CD8-positive, alpha-beta memory T cell (primary cell): ENCODE measurements around the gene DSN1. TPM values are rescaled to one million over a fixed set of nuclear protein-coding genes. Genes with fewer than 3 reads are reported as not detected.

Source experiments
- CTCF ChIA-PET: fragments of 350-600 bp; sonication (Branson Sonifier 250); formaldehyde crosslinking; loops from one replicate; lab custom pipeline; 2021; ENCODE audit warnings: antibody characterized with exemption; lab: Charles Lee
- POLR2A ChIA-PET: fragments of 350-600 bp; sonication (Branson Sonifier 250); formaldehyde crosslinking; loops from one replicate; lab custom pipeline; 2021; ENCODE audit warnings: antibody characterized with exemption; lab: Charles Lee
- DNase-seq, 5 donors: peaks; one replicate each; pipeline versions ENCODE4 v3.0.0 to v3.0.0-alpha.2; 2020 to 2022; ENCODE audit warnings: mixed read lengths in 1 of 5
- H3K27ac ChIP-seq: one replicate; pipeline ENCODE4 v1.7.0; 2013; ENCODE audit warnings: low read depth, mild to moderate bottlenecking, low read length, moderate library complexity
- H3K27me3 ChIP-seq: 2 replicates; pipeline ENCODE4 v1.7.0; 2013; ENCODE audit warnings: low read length, mild to moderate bottlenecking; ENCODE audit not compliant: insufficient read depth, poor library complexity, severe bottlenecking
- H3K36me3 ChIP-seq: 2 replicates; pipeline ENCODE4 v1.7.0; 2013; ENCODE audit warnings: mild to moderate bottlenecking, low read length, moderate library complexity; ENCODE audit not compliant: insufficient read depth
- H3K4me1 ChIP-seq: 2 replicates; pipeline ENCODE4 v1.7.0; 2013; ENCODE audit warnings: mild to moderate bottlenecking, low read length, moderate library complexity; ENCODE audit not compliant: insufficient read depth
- H3K4me3 ChIP-seq: 2 replicates; pipeline ENCODE4 v1.7.0; 2013; ENCODE audit warnings: mild to moderate bottlenecking, low read length
- H3K9me3 ChIP-seq: 2 replicates; pipeline ENCODE4 v1.7.0; 2013; ENCODE audit warnings: mild to moderate bottlenecking, low read length
- H3K27ac Mint-ChIP-seq, 8 donors: one replicate each; pipeline ENCODE4 v1.8.0; 2020 to 2021; ENCODE audit warnings: mixed read lengths in 8 of 8, mild to moderate bottlenecking in 6 of 8, inconsistent platforms in 3 of 8, moderate library complexity in 3 of 8
- H3K27me3 Mint-ChIP-seq, 2 donors: one replicate each; pipeline ENCODE4 v1.8.0; 2020 to 2021; ENCODE audit warnings: mixed read lengths in 2 of 2, mild to moderate bottlenecking in 1 of 2, moderate library complexity in 1 of 2
- H3K36me3 Mint-ChIP-seq, 3 donors: one replicate each; pipeline ENCODE4 v1.8.0; 2020 to 2021; ENCODE audit warnings: mixed read lengths in 3 of 3, inconsistent platforms in 1 of 3, mild to moderate bottlenecking in 1 of 3
- H3K4me1 Mint-ChIP-seq, 3 donors: one replicate each; pipeline ENCODE4 v1.8.0; 2020 to 2021; ENCODE audit warnings: mixed read lengths in 3 of 3, inconsistent platforms in 1 of 3, mild to moderate bottlenecking in 1 of 3
- H3K4me3 Mint-ChIP-seq, 7 donors: one replicate each; pipeline ENCODE4 v1.8.0; 2020 to 2021; ENCODE audit warnings: mixed read lengths in 7 of 7, mild to moderate bottlenecking in 6 of 7, moderate library complexity in 4 of 7, inconsistent platforms in 2 of 7
- H3K9me3 Mint-ChIP-seq, 5 donors: one replicate each; pipeline ENCODE4 v1.8.0; 2020 to 2022; ENCODE audit warnings: mixed read lengths in 5 of 5, mild to moderate bottlenecking in 3 of 5, moderate library complexity in 2 of 5, inconsistent platforms in 1 of 5
- polyA plus RNA-seq: library from polyadenylated mRNA; unstranded; fragments of 300-500 nt; fragmentation: Illumina TruSeq; gene quantifications from one replicate; pipeline ENCODE4 v1.2.3, GENCODE V29; 2021
- total RNA-seq, 2 experiments: library from RNA; stranded (reverse); gene quantifications; one replicate each; pipeline ENCODE4 v1.2.3, GENCODE V29; 2021

The DSN1 gene
- total and polyA plus RNA-seq, 3 experiments from 2014 or later: 6.7 to 24.7 (median 23.1) TPM

DNA sequence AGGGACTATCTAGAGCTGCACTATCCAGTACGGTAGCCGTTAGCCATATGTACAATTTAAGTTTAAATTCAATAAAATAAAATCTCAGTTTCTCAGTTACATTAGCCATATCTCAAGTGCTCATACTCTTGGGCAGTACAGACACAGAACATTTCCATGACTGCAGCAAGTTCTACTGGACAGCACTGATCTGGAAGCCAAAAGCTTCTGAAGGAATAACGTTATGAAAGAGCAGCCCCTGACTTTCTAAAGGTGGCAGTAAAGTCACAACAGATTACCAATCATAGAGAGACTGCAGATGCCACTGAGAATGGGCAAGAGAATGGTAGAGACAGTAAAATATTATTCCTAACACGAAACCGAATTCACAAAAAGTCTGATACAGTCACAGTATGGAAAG is 64.4 kb downstream of the DSN1 start:
- POLR2A ChIA-PET: no interaction called here
- CTCF ChIA-PET: no interaction called here
- peaks cover 0 to 27% (median 11%) of the 10 kb centered on the region in 3 donors for H3K36me3 Mint-ChIP-seq
- Histone ChIP-seq H3K36me3 (no peaks in the 10 kb centered on the region), H3K4me3 (no peak overlapping the region), H3K4me1 (no peaks in the 10 kb centered on the region), H3K27me3 (no peaks in the 10 kb centered on the region), H3K27ac (no peak overlapping the region), H3K9me3 (no peaks in the 10 kb centered on the region)
- DNase-seq: no peak
- peaks cover 0 to 3% (median 2%) of the 10 kb centered on the region in 3 donors for H3K4me1 Mint-ChIP-seq
- no peak overlapping the region for H3K27ac Mint-ChIP-seq
- H3K27me3 Mint-ChIP-seq: no peaks in the 10 kb centered on the region
- H3K4me3 Mint-ChIP-seq: no peak overlapping the region
- H3K9me3 Mint-ChIP-seq: no peaks in the 10 kb centered on the region

DNA sequence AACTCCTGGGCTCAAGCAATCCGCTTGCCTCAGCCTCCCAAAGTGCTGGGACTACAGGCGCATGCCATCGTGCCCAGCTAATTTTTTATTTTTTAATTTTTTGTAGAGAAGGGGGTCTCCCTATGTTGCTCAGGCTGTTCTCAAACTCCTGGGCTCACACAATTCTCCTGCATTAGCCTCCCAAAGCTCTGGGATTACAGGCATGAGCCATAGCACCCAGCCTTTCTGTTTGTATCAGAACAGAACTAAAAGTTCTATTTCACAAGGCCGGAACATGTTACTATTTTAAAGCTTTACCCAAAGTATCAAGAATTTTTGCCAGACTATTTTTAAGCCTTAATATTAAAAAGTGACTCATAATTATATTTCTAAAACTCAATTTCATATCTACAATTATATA is 70.0 kb downstream of the DSN1 start:
- no peaks in the 10 kb centered on the region for H3K9me3 Mint-ChIP-seq
- no peaks in the 10 kb centered on the region for H3K27me3 Mint-ChIP-seq
- ChIA-PET POLR2A (no interaction called here), CTCF (no interaction called here)
- Histone ChIP-seq H3K27ac (no peak overlapping the region), H3K4me3 (no peak overlapping the region), H3K27me3 (no peaks in the 10 kb centered on the region), H3K4me1 (no peaks in the 10 kb centered on the region), H3K9me3 (no peaks in the 10 kb centered on the region), H3K36me3 (no peaks in the 10 kb centered on the region)
- no peak for DNase-seq
- no peak overlapping the region for H3K4me3 Mint-ChIP-seq
- no peak overlapping the region for H3K27ac Mint-ChIP-seq
- peaks cover 0 to 2% (median 0%) of the 10 kb centered on the region in 3 donors for H3K4me1 Mint-ChIP-seq
- H3K36me3 Mint-ChIP-seq: peaks cover 0 to 31% (median 8%) of the 10 kb centered on the region in 3 donors

Other genes with a start within 250 kb of the DSN1 start
- gene MYL9, start 232.2 kb downstream of the DSN1 start, total RNA-seq: not detected
- not detected for gene MYL9, start 232.2 kb downstream of the DSN1 start, polyA plus RNA-seq
- gene TGIF2, start 200.2 kb downstream of the DSN1 start, total RNA-seq: 10 to 100 TPM; 46.1 to 49.8 TPM
- 24.6 TPM for gene TGIF2, start 200.2 kb downstream of the DSN1 start, polyA plus RNA-seq
- gene RAB5IF, start 168.0 kb downstream of the DSN1 start, total RNA-seq: 100 to 1,000 TPM; 159 to 173 TPM
- 180 TPM for gene RAB5IF, start 168.0 kb downstream of the DSN1 start, polyA plus RNA-seq
- gene SLA2, start 127.6 kb downstream of the DSN1 start, total RNA-seq: 10 to 100 TPM; 47.8 to 51.2 TPM
- gene SLA2, start 127.6 kb downstream of the DSN1 start, polyA plus RNA-seq: 15.0 TPM
- 10 to 100 TPM; 19.9 to 20.3 TPM for gene NDRG3, start 27.7 kb downstream of the DSN1 start, total RNA-seq
- gene NDRG3, start 27.7 kb downstream of the DSN1 start, polyA plus RNA-seq: 49.8 TPM
- not detected for gene TLDC2, start 102.4 kb upstream of the DSN1 start, total RNA-seq
- 0.29 TPM for gene TLDC2, start 102.4 kb upstream of the DSN1 start, polyA plus RNA-seq
- 10 to 100 TPM; 53.6 to 55.7 TPM for gene SAMHD1, start 177.9 kb upstream of the DSN1 start, total RNA-seq
- 252 TPM for gene SAMHD1, start 177.9 kb upstream of the DSN1 start, polyA plus RNA-seq